Testis (tissue), 2 donors: ENCODE measurements around the gene TOM1L2.

Experiments used
- CTCF ChIP-seq, 3 experiments: fragments of 450-650 bp in 2 of 3; fragments of 200-600 bp in 1 of 3; sonication (generic) in 1 of 3; IDR thresholded peaks; one replicate each; pipeline ENCODE4 v1.5.1; 2016 to 2019; ENCODE audit warnings: antibody characterized with exemption in 3 of 3, mild to moderate bottlenecking in 2 of 3, moderate library complexity in 1 of 3
- POLR2A ChIP-seq: fragments of 450-650 bp; IDR thresholded peaks from one replicate; pipeline ENCODE4 v1.6.1; 2017; ENCODE audit warnings: antibody characterized with exemption, mild to moderate bottlenecking, moderate library complexity

- TF ChIP-seq CTCF (IDR thresholded peaks at IDR 0.05) (no peak), POLR2A (no peak)
These were observed 26.7 kb upstream of the TOM1L2 start for GRCh38 chr17:17998934-17999333.
